COLO829 (cell line): ENCODE data around the gene B3GAT1.
"Not testable (repeated sequence)": the region's sequence is repeated elsewhere in the genome, so short reads cannot be mapped to it uniquely, and the experiment has no call there.

Source experiments
- DNase-seq: peaks from one replicate; pipeline ENCODE4 v3.0.0; 2012; ENCODE audit warnings: low spot score

Gene B3GAT1, protein sequence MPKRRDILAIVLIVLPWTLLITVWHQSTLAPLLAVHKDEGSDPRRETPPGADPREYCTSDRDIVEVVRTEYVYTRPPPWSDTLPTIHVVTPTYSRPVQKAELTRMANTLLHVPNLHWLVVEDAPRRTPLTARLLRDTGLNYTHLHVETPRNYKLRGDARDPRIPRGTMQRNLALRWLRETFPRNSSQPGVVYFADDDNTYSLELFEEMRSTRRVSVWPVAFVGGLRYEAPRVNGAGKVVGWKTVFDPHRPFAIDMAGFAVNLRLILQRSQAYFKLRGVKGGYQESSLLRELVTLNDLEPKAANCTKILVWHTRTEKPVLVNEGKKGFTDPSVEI

DNA sequence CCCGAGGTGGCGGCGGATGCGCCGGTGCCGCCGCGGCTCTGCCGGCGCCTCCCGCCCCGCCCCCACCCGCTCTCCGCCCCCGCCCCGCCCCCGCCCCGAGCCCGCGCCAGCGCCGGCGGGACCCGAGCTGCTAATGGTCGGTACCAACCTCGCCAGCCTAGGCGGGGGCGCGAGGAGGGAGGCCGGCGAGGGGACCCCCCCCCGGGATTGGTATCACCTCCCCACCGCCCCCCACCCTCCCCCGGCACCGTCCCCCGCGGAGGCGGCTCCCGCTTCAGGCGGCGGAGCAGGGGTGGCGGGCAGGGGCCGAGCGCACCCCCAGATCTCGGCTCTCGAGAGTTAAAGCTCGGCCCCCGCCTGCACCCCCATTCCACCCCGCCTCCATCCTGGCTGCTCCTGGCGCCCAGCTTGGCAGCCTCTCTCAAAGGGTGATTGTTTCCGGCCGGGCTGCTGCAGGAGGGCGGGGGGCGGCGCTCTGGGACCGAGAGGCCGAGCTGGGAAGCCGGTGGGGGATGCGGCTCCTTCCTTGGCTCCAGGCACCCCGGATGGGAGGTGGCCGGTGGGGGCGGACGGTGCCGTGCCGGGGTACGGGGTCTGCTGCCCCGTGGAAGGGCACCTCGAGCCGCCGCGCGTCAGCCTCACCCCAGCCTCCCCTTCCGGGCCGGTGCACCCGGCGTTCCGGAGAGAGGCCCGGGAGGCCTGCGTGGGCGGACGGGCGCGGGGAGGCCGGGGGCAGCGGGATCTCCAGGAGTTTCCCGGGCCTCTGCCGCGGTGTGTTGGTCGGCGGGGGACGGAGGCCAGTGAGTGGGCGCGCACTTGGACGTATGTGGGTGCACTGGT, at the start of gene B3GAT1:
B3GAT1 (minus strand) TSS at position 40 of the 840 bp plus-strand sequence. CDS start 24,583 bp downstream, outside the sequence.
- DNase-seq: peak; percentile 33

DNA sequence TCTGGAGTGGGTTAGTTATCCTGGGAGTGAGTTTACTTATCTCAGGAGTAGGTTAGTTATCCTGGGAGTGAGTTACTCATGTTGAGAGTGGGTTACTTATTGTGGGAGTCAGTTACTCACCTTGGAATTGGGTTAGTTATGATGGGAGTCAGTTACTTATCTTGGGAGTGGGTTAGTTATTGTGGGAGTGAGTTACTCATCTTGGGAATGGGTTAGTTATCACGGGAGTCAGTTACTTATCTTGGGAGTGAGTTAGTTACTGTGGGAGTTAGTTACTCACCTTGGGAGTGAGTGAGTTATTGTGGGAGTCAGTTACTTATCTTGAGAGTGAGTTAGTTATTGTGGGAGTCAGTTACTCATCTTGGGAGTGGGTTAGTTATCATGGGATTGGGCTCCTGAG, 49.6 kb upstream of the B3GAT1 start:
- no peak for DNase-seq

DNA sequence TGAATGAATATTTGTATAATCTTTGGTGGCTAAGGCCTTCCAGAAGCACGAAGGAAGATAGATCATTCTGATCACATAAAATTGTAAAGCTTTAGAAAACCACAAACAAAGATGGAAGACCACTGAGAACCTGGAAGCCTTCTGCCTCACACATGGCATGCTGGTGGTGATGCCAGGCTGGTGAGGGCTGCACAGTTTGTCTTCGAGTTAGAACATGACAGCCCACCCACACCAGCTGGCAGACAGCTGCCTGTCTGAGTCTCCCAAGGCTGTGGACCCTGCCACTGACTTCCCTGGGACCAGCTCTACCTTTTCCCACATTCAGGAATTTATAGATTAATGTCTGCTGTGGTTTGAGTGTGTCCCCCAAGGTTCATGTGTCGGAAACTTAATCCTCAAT, 48.8 kb upstream of the B3GAT1 start:
- DNase-seq: no peak

DNA sequence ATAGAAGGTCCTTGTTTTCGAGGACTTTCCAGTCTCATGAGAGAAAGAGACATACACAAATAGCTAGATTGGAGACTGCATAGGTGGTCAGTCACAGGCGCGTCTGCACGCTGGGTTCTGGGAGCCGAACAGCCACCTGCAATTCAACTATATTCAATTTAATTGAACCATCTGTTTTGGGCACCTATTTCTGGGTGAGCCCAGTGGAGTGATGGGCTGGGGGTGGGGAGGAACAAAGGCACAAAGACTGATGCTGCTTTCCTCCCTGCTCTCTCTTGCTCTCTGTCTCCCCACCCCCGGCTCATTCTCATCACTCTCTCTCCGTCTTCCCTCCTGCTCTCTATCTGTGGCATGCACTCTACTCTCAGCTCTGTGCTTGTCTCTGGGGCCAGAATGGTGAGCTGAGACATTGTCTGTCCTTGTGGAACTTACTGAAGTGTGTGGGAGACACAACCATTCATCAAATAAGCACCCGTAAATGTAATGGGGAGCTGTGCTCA, 48.1 kb upstream of the B3GAT1 start:
- DNase-seq: no peak

DNA sequence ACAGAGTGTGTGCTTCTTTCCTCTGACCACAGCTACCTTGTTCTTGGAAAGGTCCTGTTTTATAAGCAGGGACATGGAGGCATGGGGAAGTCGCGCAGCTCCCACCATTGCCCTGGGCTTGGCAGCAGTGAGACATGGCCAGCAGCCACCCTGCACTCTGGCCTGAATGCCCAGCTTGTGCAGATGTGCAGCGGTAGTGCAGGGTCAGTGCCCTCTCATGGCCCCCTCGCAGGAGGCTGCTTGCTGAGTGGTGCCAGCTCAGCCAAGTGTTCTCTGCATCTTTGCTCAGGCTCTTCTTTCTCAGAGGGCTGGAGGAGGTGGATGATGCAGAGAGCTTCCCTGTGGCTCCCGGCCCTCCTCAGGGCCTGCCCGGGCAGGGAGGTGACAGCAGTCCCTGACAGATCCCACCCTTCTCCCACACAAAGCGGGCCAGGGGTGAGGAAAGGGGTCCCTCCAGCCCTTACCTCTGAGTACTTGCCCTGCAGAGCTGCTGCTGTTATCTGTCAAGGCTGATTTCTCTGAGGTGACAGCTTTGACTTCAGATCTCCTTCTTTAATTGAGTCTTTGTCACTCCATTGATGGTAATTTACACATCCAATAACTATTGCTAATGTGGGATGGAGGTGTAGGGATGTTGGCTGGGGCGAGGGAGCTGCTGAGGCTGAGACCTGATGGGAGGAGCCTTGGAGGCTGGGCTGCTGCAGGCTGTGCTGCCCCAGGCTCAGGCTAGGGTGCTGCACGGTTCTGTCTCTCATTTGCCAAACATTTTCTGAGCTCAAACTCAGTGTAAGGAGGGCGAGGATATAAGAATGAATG, 47.4 kb upstream of the B3GAT1 start:
- no peak for DNase-seq

DNA sequence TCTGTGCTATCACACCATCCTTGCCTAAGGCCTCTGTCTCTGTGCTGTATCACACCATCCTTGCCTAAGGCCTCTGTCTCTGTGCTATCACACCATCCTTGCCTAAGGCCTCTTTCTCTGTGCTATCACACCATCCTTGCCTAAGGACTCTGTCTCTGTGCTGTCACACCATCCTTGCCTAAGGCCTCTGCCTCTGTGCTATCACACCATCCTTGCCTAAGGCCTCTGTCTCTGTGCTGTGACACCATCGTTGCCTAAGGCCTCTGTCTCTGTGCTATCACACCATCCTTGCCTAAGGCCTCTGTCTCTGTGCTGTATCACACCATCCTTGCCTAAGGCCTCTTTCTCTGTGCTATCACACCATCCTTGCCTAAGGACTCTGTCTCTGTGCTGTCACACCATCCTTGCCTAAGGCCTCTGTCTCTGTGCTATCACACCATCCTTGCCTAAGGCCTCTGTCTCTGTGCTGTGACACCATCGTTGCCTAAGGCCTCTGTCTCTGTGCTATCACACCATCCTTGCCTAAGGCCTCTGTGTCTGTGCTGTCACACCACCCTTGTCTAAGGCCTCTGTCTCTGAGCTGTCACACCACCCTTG, 45.5 kb upstream of the B3GAT1 start:
- not testable (repeated sequence) for DNase-seq

DNA sequence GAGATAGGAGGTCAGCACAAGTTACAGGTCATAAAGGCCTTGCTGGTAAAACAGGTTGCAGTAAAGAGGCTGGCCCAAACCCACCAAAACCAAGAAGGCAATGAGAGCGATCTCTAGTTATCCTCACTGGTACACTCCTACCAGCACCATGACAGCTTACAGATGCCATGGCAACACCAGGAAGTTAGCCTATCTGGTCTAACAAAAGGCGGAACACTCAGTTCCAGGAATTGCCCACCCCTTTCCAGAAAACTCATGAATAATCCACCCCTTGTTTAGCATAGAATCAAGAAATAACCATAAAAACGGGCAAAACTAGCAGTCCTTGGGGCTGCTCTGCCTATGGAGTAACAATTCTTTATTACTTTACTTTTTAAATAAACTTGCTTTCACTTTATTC, 43.5 kb upstream of the B3GAT1 start:
- no peak for DNase-seq

DNA sequence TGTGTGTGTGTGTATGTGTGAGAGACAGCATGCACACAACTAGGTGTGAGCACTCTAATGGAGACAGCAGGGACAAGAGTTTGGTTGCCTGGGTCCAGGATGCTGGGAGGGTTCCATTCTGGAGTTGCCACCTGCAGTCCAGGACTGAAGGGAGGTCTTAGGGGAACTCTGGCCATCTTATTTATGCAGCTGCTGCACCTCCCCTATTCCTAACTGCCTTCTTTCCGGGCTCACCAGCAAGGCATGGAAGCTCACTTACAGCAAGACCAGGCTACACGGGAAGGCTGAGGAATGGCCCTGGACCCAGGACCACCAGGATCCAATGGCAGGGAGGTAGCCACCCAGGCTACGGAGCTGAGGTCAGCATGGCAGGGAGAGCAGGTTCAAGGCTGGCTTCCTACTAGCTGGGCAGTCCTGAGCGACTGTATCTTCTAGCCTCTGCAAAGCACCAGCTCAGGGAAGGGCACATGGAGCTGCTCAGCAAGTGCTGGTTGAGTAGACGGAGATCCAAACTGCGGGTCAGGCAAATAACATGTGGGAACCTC, 42.2 kb upstream of the B3GAT1 start:
- no peak for DNase-seq

DNA sequence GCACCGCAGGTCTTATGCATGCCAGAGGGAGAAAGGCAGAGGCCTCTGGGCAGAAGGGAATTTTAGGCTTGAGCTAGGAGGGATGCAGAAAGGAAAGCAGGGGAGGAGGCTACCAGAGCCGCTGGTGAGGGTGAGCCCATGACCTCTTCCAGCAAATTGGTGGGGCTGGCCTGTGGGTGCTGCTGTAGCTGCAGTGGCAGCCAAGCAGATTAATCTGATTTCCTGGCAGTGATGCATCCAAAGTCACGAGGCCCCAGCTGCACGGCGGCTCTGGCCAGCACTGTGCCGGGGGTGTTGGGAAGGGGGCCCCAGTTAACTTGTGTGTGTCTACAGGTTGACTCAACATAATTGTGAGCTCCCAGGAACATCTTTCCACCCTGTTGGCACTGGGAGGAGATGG, 41.4 kb upstream of the B3GAT1 start:
- no peak for DNase-seq

DNA sequence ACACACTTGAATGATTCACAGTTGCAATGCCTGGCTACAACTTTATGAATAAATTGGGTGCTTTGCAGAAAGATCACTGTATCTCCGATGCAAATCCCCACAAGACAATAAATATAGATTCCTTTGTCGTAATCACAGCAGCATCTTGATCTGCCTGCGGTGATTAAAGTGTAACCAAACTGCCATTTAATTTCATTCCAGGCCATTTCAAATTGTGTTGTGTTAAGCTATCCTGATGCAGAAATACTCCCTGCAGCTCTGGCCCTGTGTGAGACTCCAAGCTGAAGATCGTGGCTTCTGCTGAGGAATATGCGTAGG, 40.8 kb upstream of the B3GAT1 start:
- no peak for DNase-seq

DNA sequence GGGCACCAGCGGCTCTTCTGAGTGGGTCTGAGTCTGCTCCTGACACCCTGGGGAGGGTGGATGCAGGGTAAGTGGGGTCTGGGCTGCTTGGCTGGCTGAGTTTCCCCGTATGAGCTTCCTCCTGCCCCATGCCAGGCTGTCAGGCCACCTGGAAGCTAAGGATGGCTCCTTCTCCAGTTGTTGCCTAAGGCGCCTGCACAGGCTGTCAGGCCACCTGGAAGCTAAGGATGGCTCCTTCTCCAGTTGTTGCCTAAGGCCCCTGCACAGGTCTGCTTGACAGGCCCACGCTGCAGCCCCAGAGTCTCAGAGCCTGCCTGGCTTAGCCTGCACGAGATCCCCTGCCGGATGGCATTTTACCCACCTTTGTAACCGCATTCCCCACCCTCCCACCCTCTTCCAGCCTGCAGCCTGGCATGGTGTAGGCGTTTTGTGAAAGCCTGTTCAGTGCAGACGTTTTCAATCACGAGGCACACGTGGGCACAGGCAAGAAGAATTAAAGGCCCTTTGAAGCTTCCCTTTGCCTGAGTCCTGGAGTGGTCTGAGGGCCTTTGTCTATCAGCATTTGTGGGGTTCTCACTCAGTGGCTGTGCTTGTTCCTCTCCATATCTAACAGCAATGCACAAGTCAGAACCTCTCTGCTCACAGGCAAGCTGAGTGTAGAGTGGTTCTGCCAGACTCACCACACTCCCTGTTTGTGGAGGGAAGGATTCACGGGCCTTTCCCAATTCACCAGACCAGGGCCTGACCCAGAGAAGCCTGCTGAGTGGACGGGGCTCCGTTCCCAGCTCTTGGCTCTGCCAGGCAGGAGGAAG, 40.2 kb upstream of the B3GAT1 start:
- DNase-seq: peak; percentile 9

DNA sequence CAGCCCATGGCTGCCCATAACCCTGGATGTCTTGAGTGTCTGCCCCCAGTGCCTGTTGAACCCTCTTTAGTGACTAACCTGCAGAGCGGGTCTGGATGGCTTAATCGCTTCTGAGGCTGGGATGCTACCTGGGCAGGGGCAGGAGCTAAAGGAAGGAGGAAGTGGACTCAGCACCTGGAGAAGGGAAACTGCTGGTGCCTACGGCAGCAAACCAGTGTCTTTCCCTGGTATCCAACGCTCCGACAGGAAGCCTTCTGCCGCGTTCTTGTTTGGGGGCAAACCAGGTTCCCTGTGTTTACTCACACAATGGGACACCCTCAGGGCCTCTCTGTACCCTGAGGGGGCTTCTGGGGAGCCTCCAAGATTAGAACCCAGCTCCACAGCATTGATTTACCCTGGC, 38.1 kb upstream of the B3GAT1 start:
- DNase-seq: no peak

DNA sequence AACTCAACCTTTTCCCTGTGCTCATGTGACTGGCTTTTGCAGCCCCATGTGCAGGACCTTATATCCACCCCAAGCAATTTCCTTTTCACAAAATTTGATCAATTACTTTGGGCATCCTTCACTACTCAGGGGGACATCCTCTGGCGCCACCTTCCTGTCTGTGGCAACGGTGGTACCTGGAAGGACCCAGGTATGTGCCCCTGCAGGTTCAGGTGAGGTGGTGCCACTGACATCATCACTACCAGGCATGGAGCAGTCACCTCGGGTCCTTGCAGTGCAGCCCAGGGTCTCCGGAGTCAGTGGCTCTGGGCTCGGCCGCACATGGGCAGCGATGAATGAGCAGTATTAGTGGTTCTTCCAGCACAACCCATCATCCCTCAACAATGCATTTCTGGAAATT, 37.7 kb upstream of the B3GAT1 start:
- DNase-seq: no peak

DNA sequence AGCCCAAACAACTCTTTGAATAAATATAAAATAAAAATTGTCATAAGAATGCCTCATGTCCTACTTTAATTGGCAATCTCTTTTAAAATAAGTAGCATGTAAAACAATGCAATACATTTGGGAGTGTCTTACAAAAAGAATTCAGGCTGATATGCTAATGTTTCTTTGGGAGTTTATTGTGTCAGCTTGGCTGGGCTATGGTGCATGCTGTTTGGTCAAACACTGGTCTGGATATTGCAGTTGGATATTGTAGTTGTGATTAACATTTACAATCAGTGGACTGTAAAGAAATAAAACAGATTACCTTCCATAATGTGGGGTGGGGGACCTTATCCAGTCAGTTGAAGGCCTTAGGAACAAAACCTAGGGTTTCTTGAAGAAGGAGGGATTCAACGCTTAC, 37.0 kb upstream of the B3GAT1 start:
- no peak for DNase-seq

DNA sequence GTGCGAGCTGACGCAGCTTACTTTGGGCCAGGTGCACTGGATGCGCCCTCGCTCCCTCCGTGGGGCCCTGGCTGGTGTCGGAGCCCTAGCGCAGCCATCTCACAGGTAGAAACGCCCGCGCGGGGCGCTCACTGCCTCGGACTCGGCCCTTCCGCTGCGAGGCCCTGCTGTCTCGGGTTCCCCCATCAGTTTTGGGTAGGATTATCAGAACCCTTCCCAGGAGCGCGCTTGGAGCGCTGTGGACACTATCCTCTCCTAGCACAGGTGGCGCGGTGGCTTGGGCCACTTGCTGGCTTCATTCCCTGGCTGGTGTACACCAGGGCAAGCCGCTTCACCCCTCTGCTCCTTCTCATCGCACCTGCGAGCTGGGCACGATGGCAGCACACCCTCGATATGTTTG, 35.7 kb upstream of the B3GAT1 start:
- DNase-seq: no peak

DNA sequence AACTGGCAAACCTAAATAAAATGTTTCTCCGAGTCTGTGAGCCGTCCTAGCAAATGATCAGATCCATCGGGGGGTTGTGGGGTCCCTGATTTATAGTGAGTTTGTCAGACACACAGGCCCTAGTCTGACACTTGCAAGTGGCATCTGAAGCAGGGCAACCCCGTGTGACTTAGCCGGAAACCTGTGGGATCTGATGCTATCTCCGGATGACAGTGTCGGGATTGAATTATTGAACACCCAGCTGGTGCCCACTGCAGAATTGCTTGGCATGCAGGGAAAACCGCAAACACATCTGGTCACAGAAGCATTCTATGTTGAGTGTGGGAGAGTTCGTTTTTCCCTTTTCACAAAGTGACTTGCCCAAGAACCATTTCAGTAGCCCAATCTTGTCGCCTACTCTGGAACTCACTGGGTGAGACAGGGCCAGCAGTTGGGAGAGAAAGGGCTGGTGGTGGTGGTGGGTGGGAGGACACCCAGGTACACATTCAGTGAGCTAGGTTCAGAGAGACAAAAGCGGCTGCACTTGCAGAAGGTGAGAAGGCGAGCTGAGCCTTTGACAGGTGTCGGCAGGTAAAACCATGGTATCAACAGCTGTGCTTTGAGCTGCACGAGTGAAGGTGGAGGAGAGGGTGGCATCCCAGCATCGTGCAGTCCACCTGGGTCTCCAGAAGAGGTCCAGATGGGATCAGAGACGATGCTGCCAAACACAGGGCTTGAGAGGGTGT, 33.7 kb upstream of the B3GAT1 start:
- DNase-seq: no peak

DNA sequence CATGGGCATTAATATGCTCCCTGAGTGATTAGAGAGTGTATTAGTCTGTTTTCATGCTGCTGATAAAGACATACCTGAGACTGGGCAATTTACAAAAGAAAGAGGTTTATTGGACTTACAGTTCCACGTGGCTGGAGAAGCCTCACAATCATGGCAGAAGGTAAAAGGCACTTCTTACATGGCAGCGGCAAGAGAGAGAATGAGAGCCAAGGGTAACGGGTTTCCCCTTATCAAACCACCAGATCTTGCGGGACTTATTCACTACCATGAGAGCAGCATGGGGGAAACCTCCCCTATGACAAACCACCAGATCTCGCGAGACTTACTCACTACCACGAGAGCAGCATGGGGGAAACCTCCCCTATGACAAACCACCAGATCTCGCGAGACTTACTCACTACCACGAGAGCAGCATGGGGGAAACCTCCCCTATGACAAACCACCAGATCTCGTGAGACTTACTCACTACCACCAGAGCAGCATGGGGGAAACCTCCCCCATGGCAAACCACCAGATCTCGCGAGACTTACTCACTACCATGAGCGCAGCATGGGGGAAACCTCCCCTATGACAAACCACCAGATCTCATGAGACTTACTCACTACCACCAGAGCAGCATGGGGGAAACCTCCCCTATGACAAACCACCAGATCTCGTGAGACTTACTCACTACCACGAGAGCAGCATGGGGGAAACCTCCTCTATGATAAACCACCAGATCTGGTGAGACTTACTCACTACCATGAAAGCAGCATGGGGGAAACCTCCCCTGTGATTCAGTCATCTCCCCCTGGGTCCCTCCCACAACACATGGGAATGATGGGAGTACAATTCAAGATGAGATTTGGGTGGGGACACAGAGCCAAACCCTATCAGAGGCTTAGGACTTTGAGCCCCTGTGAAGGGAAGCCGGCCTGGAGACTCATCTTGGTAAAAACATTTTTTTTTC, 32.4 kb upstream of the B3GAT1 start:
- DNase-seq: not testable (repeated sequence)

DNA sequence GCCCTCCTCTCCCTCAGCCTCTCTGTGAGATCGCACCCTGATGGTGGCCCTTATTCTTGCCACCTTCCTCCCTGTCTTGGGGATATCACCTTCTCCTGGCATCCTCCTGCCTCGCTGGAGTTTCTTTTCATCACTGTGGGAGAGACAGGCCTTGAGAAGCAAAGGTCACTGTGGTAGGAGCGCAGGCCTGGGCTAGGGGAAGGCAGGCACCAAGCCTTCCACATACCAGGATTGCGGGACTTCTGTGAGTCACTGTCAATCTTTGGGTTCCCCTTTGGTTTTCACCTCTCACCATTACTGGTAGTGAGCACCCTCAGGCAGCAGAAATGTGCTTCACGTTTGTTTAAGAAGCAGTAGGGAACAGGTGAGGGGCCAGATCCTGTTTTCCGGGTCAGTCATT, 31.2 kb upstream of the B3GAT1 start:
- no peak for DNase-seq

DNA sequence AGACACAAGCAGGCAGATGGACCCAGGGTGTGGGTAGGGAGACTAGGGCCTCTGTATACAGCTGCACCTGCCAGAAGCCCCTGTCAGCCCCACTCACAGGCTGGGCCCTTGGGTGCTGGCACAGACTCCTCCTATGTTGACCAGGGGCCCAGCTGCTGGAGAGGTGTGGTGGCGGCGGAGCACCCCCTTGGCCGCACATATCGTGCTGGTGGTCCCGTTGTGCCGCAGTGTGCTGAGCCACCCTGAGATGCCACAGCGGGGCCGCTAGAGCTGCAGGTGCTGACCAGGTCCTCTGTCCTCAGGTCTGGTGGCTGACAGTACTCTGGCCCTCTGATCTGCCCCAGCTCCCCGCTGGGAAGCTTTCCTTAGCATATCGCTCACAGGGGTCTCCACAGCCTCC, 30.2 kb upstream of the B3GAT1 start:
- no peak for DNase-seq
